Measurements from ENCODE around the gene ATP6V0A1. TPM values are rescaled to one million over a fixed set of nuclear protein-coding genes. Genes with fewer than 3 reads are reported as not detected.

ATP6V0A1 gene
- polyA plus RNA-seq, 4 donors = 38.7 to 125 (median 69.2) TPM

DNA sequence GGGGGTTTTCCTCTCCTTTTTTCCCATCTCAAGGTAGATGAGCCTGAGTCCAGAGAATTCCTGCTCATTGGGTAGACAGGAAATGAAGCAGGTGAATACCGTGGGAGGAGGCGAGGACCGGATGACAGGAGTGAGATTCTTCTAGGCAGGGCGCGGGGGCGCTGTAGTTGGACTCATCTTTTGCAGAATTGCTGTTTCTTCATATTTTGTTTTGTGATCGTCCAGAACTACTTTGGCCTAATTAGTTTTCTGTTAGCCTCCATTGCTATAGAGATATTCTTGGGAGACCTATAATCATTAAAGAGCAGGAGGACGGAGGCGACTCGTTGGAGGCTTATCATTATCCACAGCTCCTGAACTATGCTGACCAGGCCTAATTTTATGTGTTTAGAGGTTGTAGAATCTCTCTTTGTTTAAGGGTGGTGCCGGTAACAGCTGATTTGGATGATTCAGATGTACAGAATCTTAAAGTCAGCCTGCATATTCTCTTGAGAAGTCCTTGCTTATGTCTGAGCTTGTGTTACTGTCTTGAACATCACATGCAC, 650 bp downstream of the ATP6V0A1 start:
- H3K9me3 ChIP-seq (ENCODE audit: control insufficient read depth in 2 of 2, insufficient read depth in 1 of 2, low read depth in 1 of 2, low read length in 1 of 2) = no peaks in the 10 kb centered on the region
- peaks cover 0 to 19% (median 2%) of the 10 kb centered on the region in 3 donors for H3K36me3 ChIP-seq (ENCODE audit: control insufficient read depth in 3 of 3, insufficient read depth in 2 of 3, low read depth in 1 of 3, low read length in 3 of 3)
- DNase-seq (peak; percentile 62 to 81), FAIRE-seq (no peak)
- 6 to 12% (median 7%) methylated on average over 11 of the region's 11 CpGs for WGBS, 3 donors
- H3K4me1 ChIP-seq (ENCODE audit: control insufficient read depth in 3 of 3, insufficient read depth in 2 of 3, low read depth in 1 of 3, low read length in 2 of 3) = peaks cover 2 to 24% (median 14%) of the 10 kb centered on the region in 3 donors
- no peaks in the 10 kb centered on the region for H3K27me3 ChIP-seq (ENCODE audit: control insufficient read depth in 3 of 3, insufficient read depth in 3 of 3, low read length in 3 of 3)
- peak overlapping the region; percentile 95 to 100 (median 98) for H3K27ac ChIP-seq (ENCODE audit: low read depth in 1 of 3, low read length in 2 of 3)
- H3K4me3 ChIP-seq (ENCODE audit: low read depth in 1 of 3, low read length in 3 of 3) = peak overlapping the region; percentile 71 to 92 (median 90)

DNA sequence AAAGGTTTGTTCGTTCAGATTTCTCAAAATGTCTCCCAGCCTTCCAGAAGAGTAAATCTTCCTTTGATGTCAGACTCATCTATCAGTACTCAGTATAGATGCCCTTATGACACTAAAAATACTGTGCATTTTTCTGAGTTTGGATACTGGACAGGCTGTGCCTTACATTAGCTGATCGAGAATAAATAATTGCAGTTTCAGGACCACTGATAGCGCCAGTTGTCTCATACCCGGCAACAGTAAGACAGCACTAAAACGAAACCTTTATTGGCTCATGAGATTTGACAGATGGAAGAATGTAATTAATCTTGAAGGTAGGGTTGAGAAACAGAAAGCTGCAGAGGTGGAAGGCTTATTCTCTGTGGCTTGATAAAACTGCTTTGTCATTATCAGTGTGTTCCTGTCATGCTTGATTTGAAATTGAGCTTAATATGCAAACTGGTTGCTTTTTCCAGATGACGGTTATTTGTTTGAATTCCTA, 1.2 kb downstream of the ATP6V0A1 start:
- FAIRE-seq (no peak), DNase-seq (peak; percentile 70 to 76)
- H3K4me1 ChIP-seq (ENCODE audit: control insufficient read depth in 3 of 3, insufficient read depth in 2 of 3, low read depth in 1 of 3, low read length in 2 of 3) = peaks cover 2 to 24% (median 14%) of the 10 kb centered on the region in 3 donors
- peak overlapping the region; percentile 16 to 92 (median 90) for H3K4me3 ChIP-seq (ENCODE audit: low read depth in 1 of 3, low read length in 3 of 3)
- 5 to 11% (median 7%) methylated on average over 6 of the region's 6 CpGs for WGBS, 3 donors
- H3K27ac ChIP-seq (ENCODE audit: low read depth in 1 of 3, low read length in 2 of 3) = peak overlapping the region; percentile 95 to 100 (median 98)
- H3K36me3 ChIP-seq (ENCODE audit: control insufficient read depth in 3 of 3, insufficient read depth in 2 of 3, low read depth in 1 of 3, low read length in 3 of 3) = peaks cover 0 to 22% (median 2%) of the 10 kb centered on the region in 3 donors
- no peaks in the 10 kb centered on the region for H3K9me3 ChIP-seq (ENCODE audit: control insufficient read depth in 2 of 2, insufficient read depth in 1 of 2, low read depth in 1 of 2, low read length in 1 of 2)
- no peaks in the 10 kb centered on the region for H3K27me3 ChIP-seq (ENCODE audit: control insufficient read depth in 3 of 3, insufficient read depth in 3 of 3, low read length in 3 of 3)

DNA sequence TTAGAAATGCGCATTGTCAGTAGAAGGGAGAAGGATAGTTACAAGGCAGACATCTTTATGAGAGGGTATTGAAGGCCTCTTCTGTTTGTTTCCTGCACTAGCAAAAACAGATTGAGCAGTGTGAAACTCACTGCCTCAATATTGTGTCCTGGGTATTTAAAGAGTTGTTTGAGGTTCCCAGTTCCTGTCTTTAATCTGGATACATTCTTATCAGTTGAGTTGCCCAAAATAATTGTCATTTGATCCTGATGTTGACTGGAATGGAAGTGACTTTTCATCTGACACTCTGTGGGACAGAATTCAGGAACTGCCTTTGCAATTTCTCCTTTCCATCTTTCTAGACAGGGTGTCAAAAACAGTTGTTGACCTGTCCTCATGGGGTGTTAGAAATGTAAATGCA, 1.7 kb downstream of the ATP6V0A1 start:
- Histone ChIP-seq H3K4me1 (ENCODE audit: control insufficient read depth in 3 of 3, insufficient read depth in 2 of 3, low read depth in 1 of 3, low read length in 2 of 3) (peaks cover 2 to 24% (median 14%) of the 10 kb centered on the region in 3 donors), H3K27me3 (ENCODE audit: control insufficient read depth in 3 of 3, insufficient read depth in 3 of 3, low read length in 3 of 3) (no peaks in the 10 kb centered on the region), H3K4me3 (ENCODE audit: low read depth in 1 of 3, low read length in 3 of 3) (peak overlapping the region in 2 of 3 donors; percentile 90 to 92), H3K9me3 (ENCODE audit: control insufficient read depth in 2 of 2, insufficient read depth in 1 of 2, low read depth in 1 of 2, low read length in 1 of 2) (no peaks in the 10 kb centered on the region), H3K36me3 (ENCODE audit: control insufficient read depth in 3 of 3, insufficient read depth in 2 of 3, low read depth in 1 of 3, low read length in 3 of 3) (peaks cover 0 to 27% (median 2%) of the 10 kb centered on the region in 3 donors), H3K27ac (ENCODE audit: low read depth in 1 of 3, low read length in 2 of 3) (peak overlapping the region; percentile 43 to 100 (median 51))
- no peak for DNase-seq
- no peak for FAIRE-seq
- WGBS, 3 donors = 83 to 90% (median 87%) methylated on average over 1 of the region's 1 CpG

DNA sequence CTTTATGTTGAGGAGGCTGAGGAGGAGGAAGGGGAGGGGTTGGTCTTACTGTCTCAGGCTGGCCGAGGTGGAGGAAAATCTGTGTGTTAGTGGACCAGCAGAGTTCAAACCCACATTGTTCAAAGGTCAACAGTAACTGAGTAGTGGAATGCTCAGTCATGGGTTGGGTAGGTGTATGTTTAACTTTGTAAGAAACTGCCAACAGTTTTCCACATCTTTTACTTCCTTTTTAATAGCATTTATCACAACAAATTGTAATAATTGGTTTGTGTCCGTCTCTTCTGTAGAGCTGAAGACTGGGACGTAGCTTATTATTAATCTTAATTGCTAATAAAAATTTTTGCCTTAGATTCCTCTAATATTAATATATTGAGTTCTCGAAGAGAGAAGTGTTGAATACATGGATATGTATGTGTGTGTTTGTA, 5.3 kb downstream of the ATP6V0A1 start:
- H3K27ac ChIP-seq (ENCODE audit: low read depth in 1 of 3, low read length in 2 of 3) = peak overlapping the region in 1 of 3 donors; percentile 73
- peaks cover 2 to 29% (median 14%) of the 10 kb centered on the region in 3 donors for H3K4me1 ChIP-seq (ENCODE audit: control insufficient read depth in 3 of 3, insufficient read depth in 2 of 3, low read depth in 1 of 3, low read length in 2 of 3)
- WGBS, 3 donors = 12 to 51% (median 37%) methylated on average over 4 of the region's 4 CpGs
- peak; percentile 78 to 85 for DNase-seq
- H3K36me3 ChIP-seq (ENCODE audit: control insufficient read depth in 3 of 3, insufficient read depth in 2 of 3, low read depth in 1 of 3, low read length in 3 of 3) = peaks cover 3 to 37% (median 4%) of the 10 kb centered on the region in 3 donors
- H3K27me3 ChIP-seq (ENCODE audit: control insufficient read depth in 3 of 3, insufficient read depth in 3 of 3, low read length in 3 of 3) = no peaks in the 10 kb centered on the region
- FAIRE-seq = no peak
- no peaks in the 10 kb centered on the region for H3K9me3 ChIP-seq (ENCODE audit: control insufficient read depth in 2 of 2, insufficient read depth in 1 of 2, low read depth in 1 of 2, low read length in 1 of 2)
- no peak overlapping the region for H3K4me3 ChIP-seq (ENCODE audit: low read depth in 1 of 3, low read length in 3 of 3)

DNA sequence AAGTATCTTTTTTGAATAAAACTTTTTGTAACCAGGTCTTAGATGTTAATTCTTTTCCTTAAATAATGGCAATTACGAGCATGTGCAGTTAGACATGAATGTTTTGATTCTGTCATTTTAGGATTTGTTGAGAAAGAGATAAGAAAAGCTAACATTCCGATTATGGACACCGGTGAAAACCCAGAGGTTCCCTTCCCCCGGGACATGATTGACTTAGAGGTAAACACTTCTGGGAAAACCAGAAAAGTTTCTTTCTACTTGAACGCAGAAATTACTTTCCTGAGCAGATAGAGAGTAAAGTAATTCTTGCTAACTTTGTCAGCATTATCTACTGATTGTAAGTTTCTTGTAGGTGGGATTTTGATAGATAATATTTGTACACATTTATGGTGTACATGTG, 9.2 kb downstream of the ATP6V0A1 start:
- H3K9me3 ChIP-seq (ENCODE audit: control insufficient read depth in 2 of 2, insufficient read depth in 1 of 2, low read depth in 1 of 2, low read length in 1 of 2) = no peaks in the 10 kb centered on the region
- H3K4me1 ChIP-seq (ENCODE audit: control insufficient read depth in 3 of 3, insufficient read depth in 2 of 3, low read depth in 1 of 3, low read length in 2 of 3) = peaks cover 0 to 19% (median 0%) of the 10 kb centered on the region in 3 donors
- H3K36me3 ChIP-seq (ENCODE audit: control insufficient read depth in 3 of 3, insufficient read depth in 2 of 3, low read depth in 1 of 3, low read length in 3 of 3) = peaks cover 4 to 47% (median 5%) of the 10 kb centered on the region in 3 donors
- H3K4me3 ChIP-seq (ENCODE audit: low read depth in 1 of 3, low read length in 3 of 3) = no peak overlapping the region
- no peaks in the 10 kb centered on the region for H3K27me3 ChIP-seq (ENCODE audit: control insufficient read depth in 3 of 3, insufficient read depth in 3 of 3, low read length in 3 of 3)
- H3K27ac ChIP-seq (ENCODE audit: low read depth in 1 of 3, low read length in 2 of 3) = no peak overlapping the region
- FAIRE-seq = no peak
- WGBS, 3 donors = 44 to 59% (median 53%) methylated on average over 5 of the region's 5 CpGs
- no peak for DNase-seq

DNA sequence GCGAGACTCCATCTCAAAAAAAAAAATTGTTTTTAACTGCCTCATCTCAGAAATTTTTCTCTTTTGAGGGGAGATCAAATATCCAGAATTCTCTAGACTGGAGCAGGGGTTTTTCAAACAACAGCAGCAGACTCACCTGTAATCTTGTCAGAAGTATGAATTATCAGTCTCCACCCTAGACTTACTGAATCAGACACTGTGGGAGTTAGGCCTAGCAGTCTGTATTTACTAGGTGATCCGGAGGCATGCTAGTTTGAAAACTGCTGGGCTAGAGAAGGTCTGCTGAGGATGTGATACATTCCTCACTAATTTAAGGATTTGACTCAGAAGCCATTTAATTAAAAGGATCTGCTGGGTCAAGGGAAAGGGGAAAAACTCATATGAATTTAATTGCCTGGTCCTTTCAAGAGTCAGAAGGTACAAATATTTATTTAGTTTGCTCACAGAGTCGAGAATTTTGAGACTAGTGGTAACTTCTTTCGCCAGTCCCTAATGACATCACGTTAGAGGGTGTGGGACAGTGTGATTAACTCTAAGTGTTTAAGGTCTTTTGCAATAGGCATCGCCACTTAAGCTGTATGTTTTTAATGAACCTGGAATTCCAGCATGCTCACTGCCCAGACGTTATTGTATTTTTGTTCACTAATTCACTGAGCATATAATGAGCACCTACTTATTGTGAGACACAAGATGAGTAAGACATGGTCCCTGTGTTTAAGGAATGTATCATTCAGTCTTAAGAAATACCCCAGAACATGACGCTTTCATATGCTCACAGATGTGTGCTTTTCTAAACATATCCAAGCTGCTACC, 14.2 kb downstream of the ATP6V0A1 start:
- Histone ChIP-seq H3K4me3 (ENCODE audit: low read depth in 1 of 3, low read length in 3 of 3) (no peak overlapping the region), H3K27ac (ENCODE audit: low read depth in 1 of 3, low read length in 2 of 3) (peak overlapping the region in 1 of 3 donors; percentile 26), H3K9me3 (ENCODE audit: control insufficient read depth in 2 of 2, insufficient read depth in 1 of 2, low read depth in 1 of 2, low read length in 1 of 2) (no peaks in the 10 kb centered on the region), H3K4me1 (ENCODE audit: control insufficient read depth in 3 of 3, insufficient read depth in 2 of 3, low read depth in 1 of 3, low read length in 2 of 3) (peaks cover 0 to 21% (median 4%) of the 10 kb centered on the region in 3 donors), H3K27me3 (ENCODE audit: control insufficient read depth in 3 of 3, insufficient read depth in 3 of 3, low read length in 3 of 3) (no peaks in the 10 kb centered on the region), H3K36me3 (ENCODE audit: control insufficient read depth in 3 of 3, insufficient read depth in 2 of 3, low read depth in 1 of 3, low read length in 3 of 3) (peaks cover 9 to 40% (median 15%) of the 10 kb centered on the region in 3 donors)
- 83 to 87% (median 85%) methylated on average over 8 of the region's 8 CpGs for WGBS, 3 donors
- no peak for FAIRE-seq
- no peak for DNase-seq

DNA sequence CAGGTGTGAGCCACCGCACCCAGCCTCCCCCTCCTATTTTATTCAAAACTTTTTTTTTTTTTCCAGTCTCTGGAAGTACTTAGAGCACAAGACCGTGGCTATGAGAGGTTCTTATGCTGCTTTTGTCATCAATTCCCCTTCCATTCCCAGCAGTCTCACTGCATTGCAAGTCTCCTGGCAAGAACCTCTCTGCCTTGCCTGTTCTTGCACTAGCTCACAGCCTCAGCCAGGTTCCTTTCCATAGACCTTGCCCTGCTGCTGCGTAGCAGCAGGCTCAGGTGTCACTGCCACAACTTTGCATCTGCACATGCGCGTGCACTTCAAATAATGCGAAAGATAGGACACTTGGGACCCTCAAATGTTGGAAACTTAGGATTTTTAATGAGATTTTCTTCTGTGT, 15.6 kb downstream of the ATP6V0A1 start:
- H3K4me3 ChIP-seq (ENCODE audit: low read depth in 1 of 3, low read length in 3 of 3) = no peak overlapping the region
- H3K9me3 ChIP-seq (ENCODE audit: control insufficient read depth in 2 of 2, insufficient read depth in 1 of 2, low read depth in 1 of 2, low read length in 1 of 2) = no peaks in the 10 kb centered on the region
- DNase-seq (peak; percentile 43 to 55), FAIRE-seq (no peak)
- H3K4me1 ChIP-seq (ENCODE audit: control insufficient read depth in 3 of 3, insufficient read depth in 2 of 3, low read depth in 1 of 3, low read length in 2 of 3) = peaks cover 0 to 17% (median 4%) of the 10 kb centered on the region in 3 donors
- peaks cover 7 to 41% (median 16%) of the 10 kb centered on the region in 3 donors for H3K36me3 ChIP-seq (ENCODE audit: control insufficient read depth in 3 of 3, insufficient read depth in 2 of 3, low read depth in 1 of 3, low read length in 3 of 3)
- H3K27me3 ChIP-seq (ENCODE audit: control insufficient read depth in 3 of 3, insufficient read depth in 3 of 3, low read length in 3 of 3) = no peaks in the 10 kb centered on the region
- 60 to 87% (median 73%) methylated on average over 6 of the region's 6 CpGs for WGBS, 3 donors
- peak overlapping the region in 1 of 3 donors; percentile 70 for H3K27ac ChIP-seq (ENCODE audit: low read depth in 1 of 3, low read length in 2 of 3)

DNA sequence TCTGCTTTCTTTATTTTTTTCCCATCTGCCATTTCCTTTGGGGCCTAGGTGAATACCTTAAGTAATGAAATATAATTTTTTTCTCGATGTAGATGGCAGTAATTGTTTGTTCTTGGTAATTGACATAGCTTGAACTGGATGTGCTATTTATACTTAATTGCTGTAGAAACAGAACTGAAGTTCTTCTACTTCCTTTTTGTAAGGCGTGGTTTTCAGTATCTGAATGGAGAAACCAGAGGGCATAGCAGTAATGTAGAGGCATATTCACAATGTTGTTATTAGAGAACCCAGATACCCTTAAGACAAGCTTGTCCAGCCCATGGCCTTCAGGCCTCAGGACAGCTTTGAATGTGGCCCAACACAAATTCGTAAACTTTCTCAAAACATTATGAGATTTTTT, 16.4 kb downstream of the ATP6V0A1 start:
- FAIRE-seq = no peak
- Histone ChIP-seq H3K27ac (ENCODE audit: low read depth in 1 of 3, low read length in 2 of 3) (peak overlapping the region in 2 of 3 donors; percentile 11 to 70), H3K9me3 (ENCODE audit: control insufficient read depth in 2 of 2, insufficient read depth in 1 of 2, low read depth in 1 of 2, low read length in 1 of 2) (no peaks in the 10 kb centered on the region), H3K4me3 (ENCODE audit: low read depth in 1 of 3, low read length in 3 of 3) (no peak overlapping the region), H3K4me1 (ENCODE audit: control insufficient read depth in 3 of 3, insufficient read depth in 2 of 3, low read depth in 1 of 3, low read length in 2 of 3) (peaks cover 0 to 17% (median 4%) of the 10 kb centered on the region in 3 donors), H3K36me3 (ENCODE audit: control insufficient read depth in 3 of 3, insufficient read depth in 2 of 3, low read depth in 1 of 3, low read length in 3 of 3) (peaks cover 7 to 39% (median 21%) of the 10 kb centered on the region in 3 donors), H3K27me3 (ENCODE audit: control insufficient read depth in 3 of 3, insufficient read depth in 3 of 3, low read length in 3 of 3) (no peaks in the 10 kb centered on the region)
- 56 to 62% (median 59%) methylated on average over 3 of the region's 3 CpGs for WGBS, 3 donors
- no peak for DNase-seq

All from small intestine (tissue), 7 donors.